ENCODE data around the gene PRM2. TPM values are rescaled to one million over a fixed set of nuclear protein-coding genes. Genes with fewer than 3 reads are reported as not detected.

The PRM2 gene
- polyA plus RNA-seq, 1 of the 3 experiments (the other 2 are of a cell fraction) = not detected

DNA sequence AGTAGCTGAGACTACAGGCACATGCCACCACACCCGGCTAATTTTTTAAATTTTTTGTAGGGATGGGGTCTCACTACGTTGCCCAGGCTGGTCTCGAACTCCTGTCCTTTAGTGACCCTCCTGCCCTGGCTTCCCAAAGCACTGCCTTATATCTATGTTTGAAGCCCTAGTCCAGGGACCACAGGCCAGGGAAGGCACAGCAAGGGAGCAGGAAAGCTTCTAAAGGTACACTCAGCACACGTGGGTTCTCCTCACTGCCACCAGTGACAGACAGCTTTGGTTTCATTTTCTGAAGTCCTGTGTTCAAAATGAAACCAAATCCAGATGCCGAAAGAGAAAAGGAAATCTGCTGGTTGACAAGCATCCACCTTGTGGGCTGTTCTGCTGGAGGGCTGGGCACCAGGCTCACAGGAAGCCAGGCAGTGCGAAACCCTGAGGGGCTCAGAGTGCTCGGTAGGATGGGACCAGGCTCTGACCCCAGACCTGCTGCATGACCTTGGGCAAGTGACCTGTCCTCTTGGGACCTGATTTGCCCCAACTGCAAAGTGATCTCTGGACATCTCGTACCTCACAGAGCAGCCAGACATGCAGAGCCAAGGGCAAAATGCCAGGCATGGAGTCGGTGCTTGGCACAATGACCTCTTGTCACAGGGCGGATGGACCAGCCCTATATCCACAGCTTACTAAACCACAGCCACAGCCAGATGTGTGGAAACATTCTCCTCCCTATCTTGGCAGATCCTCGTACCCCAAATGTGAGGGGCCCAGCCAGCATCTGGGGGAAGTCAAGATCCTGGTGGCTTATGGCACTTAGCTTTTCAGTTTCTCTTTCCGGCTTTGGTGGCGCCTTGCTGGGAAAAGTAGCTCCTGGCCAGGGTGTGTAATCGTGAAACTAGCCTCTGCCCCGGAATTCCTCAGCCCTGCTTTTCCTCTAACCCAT lies 17.5 kb downstream of the PRM2 start:
- no peaks in the 10 kb centered on the region for H3K9me3 ChIP-seq
- CTCF ChIA-PET = interaction anchor here (1.0 to 14.4 kb wide), 10 partner anchors 14 to 308 kb away, joined by 3 to 318 read pairs (median 8); partner anchors contain the start of gene PRM3
- H3K27me3 ChIP-seq (ENCODE audit: insufficient read depth) = no peaks in the 10 kb centered on the region
- H3K79me2 ChIP-seq (ENCODE audit: insufficient read depth) = peaks cover 18% of the 10 kb centered on the region
- peaks cover 17% of the 10 kb centered on the region for H4K20me1 ChIP-seq (ENCODE audit: insufficient read depth)
- no peak overlapping the region for H2AFZ ChIP-seq (ENCODE audit: low read depth)
- peak; percentile 50 for DNase-seq
- no peak overlapping the region for H3K27ac ChIP-seq (ENCODE audit: low read depth in 2 of 2, low read length in 1 of 2)
- no peaks in the 10 kb centered on the region for H3K36me3 ChIP-seq (replicated peaks in 1 of 2; ENCODE audit: control insufficient read depth in 1 of 2, insufficient read depth in 2 of 2, low read length in 1 of 2)
- no peaks in the 10 kb centered on the region for H3K9me2 ChIP-seq
- no peak overlapping the region for H3K4me3 ChIP-seq (ENCODE audit: low read depth in 2 of 2, low read length in 1 of 2)
- H3K4me1 ChIP-seq (ENCODE audit: control insufficient read depth in 1 of 2, insufficient read depth in 2 of 2, low read depth in 1 of 2, low read length in 1 of 2) = peaks cover 4 to 27% of the 10 kb centered on the region in 2 experiments; a peak in 3 of 4 replicates
- TF ChIP-seq MXI1 (IDR thresholded peaks at IDR 0.05; ENCODE audit: low read depth, low read length) (0 out of 2 replicates have a peak, but pooled peaks have one; percentile 19), EZH2phosphoT487 (IDR thresholded peaks at IDR 0.05; ENCODE audit: borderline replicate concordance, low read depth) (no peak), MEF2A (IDR thresholded peaks at IDR 0.05; ENCODE audit: borderline replicate concordance, low read depth) (no peak)
- TF ChIP-seq, protein P1, sequence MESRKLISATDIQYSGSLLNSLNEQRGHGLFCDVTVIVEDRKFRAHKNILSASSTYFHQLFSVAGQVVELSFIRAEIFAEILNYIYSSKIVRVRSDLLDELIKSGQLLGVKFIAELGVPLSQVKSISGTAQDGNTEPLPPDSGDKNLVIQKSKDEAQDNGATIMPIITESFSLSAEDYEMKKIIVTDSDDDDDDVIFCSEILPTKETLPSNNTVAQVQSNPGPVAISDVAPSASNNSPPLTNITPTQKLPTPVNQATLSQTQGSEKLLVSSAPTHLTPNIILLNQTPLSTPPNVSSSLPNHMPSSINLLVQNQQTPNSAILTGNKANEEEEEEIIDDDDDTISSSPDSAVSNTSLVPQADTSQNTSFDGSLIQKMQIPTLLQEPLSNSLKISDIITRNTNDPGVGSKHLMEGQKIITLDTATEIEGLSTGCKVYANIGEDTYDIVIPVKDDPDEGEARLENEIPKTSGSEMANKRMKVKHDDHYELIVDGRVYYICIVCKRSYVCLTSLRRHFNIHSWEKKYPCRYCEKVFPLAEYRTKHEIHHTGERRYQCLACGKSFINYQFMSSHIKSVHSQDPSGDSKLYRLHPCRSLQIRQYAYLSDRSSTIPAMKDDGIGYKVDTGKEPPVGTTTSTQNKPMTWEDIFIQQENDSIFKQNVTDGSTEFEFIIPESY (IDR thresholded peaks at IDR 0.05; ENCODE audit: borderline replicate concordance, low read depth) = no peak
- TF ChIP-seq, protein P2, sequence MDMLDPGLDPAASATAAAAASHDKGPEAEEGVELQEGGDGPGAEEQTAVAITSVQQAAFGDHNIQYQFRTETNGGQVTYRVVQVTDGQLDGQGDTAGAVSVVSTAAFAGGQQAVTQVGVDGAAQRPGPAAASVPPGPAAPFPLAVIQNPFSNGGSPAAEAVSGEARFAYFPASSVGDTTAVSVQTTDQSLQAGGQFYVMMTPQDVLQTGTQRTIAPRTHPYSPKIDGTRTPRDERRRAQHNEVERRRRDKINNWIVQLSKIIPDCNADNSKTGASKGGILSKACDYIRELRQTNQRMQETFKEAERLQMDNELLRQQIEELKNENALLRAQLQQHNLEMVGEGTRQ (IDR thresholded peaks at IDR 0.05; ENCODE audit: borderline replicate concordance, low read depth, low read length) = no peak
- WGBS (ENCODE audit: low lambda C conversion rate) = 74% methylated on average over 8 of the region's 15 CpGs
- peaks cover 10% of the 10 kb centered on the region for H3F3A ChIP-seq (replicated peaks; ENCODE audit: insufficient read depth)
- POLR2A ChIA-PET = interaction anchor here (0.6 to 1.3 kb wide), 3 partner anchors 39 to 295 kb away, joined by 3 to 4 read pairs (median 3); no protein-coding TSS in a partner anchor
- no peak overlapping the region for H3K9ac ChIP-seq
- no peak overlapping the region for H3K4me2 ChIP-seq

DNA sequence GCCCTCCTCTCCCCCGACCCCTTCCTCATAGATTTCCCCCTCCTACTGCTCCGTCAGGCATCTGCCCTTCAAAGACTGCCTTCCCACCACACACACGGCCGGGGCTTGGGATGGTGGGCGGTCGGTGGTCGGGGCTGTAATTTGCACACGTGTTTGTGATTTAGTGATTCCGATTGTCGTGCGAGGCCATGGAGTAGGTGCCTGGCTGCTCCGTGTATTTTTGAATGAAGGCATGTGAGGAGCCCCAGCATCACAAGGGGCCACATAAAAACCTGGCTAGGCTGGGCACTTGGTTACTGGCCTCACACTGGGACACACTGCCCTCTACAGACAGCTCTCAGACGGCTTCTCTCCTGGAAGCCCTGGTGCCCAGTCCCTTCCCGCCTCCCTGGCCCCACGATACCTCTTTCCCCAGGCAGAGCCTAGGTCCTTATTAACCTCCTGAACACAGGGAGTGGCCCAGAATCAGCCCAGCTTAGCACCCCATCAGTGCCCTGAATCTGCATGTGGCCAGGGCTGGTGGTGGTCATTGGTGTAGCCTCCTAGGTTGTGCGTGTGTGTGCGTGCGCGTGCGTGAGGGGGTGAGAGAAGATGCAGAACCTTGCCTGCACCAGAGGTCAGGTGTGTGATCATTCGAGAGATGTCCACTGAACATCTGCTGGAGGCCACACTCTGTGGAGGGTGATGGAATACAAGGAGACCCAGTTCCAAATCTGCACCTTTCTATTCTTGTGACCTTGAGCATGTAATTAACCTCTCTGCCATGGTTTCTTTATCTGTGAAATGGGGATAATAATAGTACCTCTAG lies 18.9 kb downstream of the PRM2 start:
- no peaks in the 10 kb centered on the region for H3K9me3 ChIP-seq
- H3K9me2 ChIP-seq = no peaks in the 10 kb centered on the region
- DNase-seq = peak; percentile 85
- peak overlapping the region; percentile 79 to 84 for H3K4me3 ChIP-seq (ENCODE audit: low read depth in 2 of 2, low read length in 1 of 2)
- WGBS (ENCODE audit: low lambda C conversion rate) = 27% methylated on average over 21 of the region's 21 CpGs
- CTCF ChIA-PET = interaction anchor here (0.6 to 14.4 kb wide), 56 partner anchors 9 to 549 kb away, joined by 3 to 318 read pairs (median 5); partner anchors contain the start of genes PRM3 and TNP2
- TF ChIP-seq, protein P3, sequence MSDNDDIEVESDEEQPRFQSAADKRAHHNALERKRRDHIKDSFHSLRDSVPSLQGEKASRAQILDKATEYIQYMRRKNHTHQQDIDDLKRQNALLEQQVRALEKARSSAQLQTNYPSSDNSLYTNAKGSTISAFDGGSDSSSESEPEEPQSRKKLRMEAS (IDR thresholded peaks at IDR 0.05; ENCODE audit: low read depth) = peak; percentile 41
- TF ChIP-seq RAD21 (IDR thresholded peaks at IDR 0.05; ENCODE audit: low read length) (peak; percentile 91), SIN3A (IDR thresholded peaks at IDR 0.05; ENCODE audit: borderline replicate concordance, low read depth, low read length) (no peak), SMC3 (IDR thresholded peaks at IDR 0.05; ENCODE audit: low read depth, low read length) (peak; percentile 88), FOSL2 (IDR thresholded peaks at IDR 0.05; ENCODE audit: borderline replicate concordance, low read depth) (no peak), TCF12 (IDR thresholded peaks at IDR 0.05) (0 out of 2 replicates have a peak, but pooled peaks have one; percentile 16)
- TF ChIP-seq, protein P4, sequence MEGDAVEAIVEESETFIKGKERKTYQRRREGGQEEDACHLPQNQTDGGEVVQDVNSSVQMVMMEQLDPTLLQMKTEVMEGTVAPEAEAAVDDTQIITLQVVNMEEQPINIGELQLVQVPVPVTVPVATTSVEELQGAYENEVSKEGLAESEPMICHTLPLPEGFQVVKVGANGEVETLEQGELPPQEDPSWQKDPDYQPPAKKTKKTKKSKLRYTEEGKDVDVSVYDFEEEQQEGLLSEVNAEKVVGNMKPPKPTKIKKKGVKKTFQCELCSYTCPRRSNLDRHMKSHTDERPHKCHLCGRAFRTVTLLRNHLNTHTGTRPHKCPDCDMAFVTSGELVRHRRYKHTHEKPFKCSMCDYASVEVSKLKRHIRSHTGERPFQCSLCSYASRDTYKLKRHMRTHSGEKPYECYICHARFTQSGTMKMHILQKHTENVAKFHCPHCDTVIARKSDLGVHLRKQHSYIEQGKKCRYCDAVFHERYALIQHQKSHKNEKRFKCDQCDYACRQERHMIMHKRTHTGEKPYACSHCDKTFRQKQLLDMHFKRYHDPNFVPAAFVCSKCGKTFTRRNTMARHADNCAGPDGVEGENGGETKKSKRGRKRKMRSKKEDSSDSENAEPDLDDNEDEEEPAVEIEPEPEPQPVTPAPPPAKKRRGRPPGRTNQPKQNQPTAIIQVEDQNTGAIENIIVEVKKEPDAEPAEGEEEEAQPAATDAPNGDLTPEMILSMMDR (IDR thresholded peaks at IDR 0.05) = peak; percentile 74
- POLR2A ChIA-PET = interaction anchor here (1.1 kb wide), 1 partner anchor 91 kb away, joined by 3 read pairs; no protein-coding TSS in a partner anchor
- peaks cover 3 to 4% of the 10 kb centered on the region in 2 experiments for H3K36me3 ChIP-seq (replicated peaks in 1 of 2; ENCODE audit: control insufficient read depth in 1 of 2, insufficient read depth in 2 of 2, low read length in 1 of 2)
- H4K20me1 ChIP-seq (ENCODE audit: insufficient read depth) = peaks cover 31% of the 10 kb centered on the region
- H3K4me2 ChIP-seq = peak overlapping the region; percentile 99
- peak overlapping the region; percentile 86 to 94; a peak in 3 of 4 replicates for H3K27ac ChIP-seq (ENCODE audit: low read depth in 2 of 2, low read length in 1 of 2)
- H3K4me1 ChIP-seq (ENCODE audit: control insufficient read depth in 1 of 2, insufficient read depth in 2 of 2, low read depth in 1 of 2, low read length in 1 of 2) = peaks cover 9 to 27% of the 10 kb centered on the region in 2 experiments; a peak in 3 of 4 replicates
- peak overlapping the region; percentile 87; the same call in 1 of the 2 replicates for H3K9ac ChIP-seq
- H2AFZ ChIP-seq (ENCODE audit: low read depth) = peak overlapping the region; percentile 85
- peaks cover 25% of the 10 kb centered on the region for H3K79me2 ChIP-seq (ENCODE audit: insufficient read depth)
- no peaks in the 10 kb centered on the region for H3K27me3 ChIP-seq (ENCODE audit: insufficient read depth)
- peaks cover 19% of the 10 kb centered on the region for H3F3A ChIP-seq (replicated peaks; ENCODE audit: insufficient read depth)

Data from SK-N-SH (cell line).